SH-SY5Y (cell line): ENCODE data around the gene OPCML.

Source experiments
- GATA2 ChIP-seq: IDR thresholded peaks from 2 replicates; pipeline ENCODE4 v1.6.1; 2011; ENCODE audit warnings: mild to moderate bottlenecking, low read depth, low read length
- GATA3 ChIP-seq: IDR thresholded peaks from 2 replicates; pipeline ENCODE4 v1.6.1; 2011; ENCODE audit warnings: low read depth, mild to moderate bottlenecking, low read length, moderate library complexity

Gene OPCML

DNA sequence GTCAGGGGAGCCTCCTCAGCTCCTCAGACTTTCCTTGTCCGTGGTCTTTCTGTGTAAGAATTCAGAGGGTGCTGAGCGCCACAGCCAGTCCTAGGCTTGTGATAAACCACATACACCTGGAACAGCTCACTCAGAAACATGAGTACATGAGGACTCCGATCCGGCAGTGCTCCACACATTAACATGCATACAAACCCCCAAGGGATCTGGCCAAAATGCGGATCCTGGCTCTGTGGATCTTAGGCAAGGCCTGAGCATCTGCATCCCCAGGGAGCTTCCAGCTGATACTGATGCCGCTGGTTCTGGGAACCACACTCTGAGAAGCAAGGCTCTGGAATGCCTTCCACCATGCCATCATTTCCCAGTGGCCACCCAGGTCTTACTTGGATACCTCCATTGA is 20.6 kb upstream of the OPCML start:
- TF ChIP-seq GATA3: no peak
- no peak for TF ChIP-seq GATA2

DNA sequence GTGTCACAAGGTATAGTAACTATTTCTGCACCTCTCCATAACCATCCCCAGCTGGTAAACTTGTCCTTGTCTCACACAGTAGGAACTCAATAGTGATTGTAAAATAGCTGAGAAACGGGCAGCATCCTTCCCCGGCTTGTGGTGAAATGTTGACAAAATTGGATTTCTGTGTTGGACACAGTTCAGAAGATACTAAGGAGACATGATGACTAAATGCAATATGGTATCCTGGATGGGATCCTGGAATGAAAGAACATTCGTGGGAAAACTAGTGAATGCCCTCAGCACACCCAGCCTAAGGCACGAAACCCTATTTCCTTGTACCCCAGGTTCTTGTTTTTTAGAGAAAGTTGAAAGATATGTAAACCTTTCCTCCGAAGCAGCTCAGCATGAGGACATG is 18.8 kb upstream of the OPCML start:
- TF ChIP-seq GATA3 (no peak), GATA2 (no peak)

DNA sequence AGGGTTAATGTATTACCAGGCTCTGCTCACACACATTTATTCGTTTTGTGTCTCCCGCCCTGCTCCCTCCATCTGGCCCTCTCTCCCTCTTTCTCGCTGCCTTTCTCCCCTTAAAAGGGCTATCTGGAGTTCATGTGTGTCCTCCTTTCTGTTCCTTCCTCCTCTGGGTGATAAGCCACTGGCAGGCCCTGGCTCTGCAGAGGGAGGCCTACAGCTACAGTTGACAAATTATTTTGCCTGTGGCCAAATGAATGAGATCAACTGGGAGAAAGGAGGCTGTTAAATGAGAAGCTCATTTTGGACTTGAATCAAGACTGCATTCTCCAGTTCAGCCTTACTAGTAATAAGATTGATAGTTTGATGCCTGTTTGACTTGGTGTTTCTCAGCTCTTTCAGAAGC is 17.5 kb upstream of the OPCML start:
- no peak for TF ChIP-seq GATA2
- no peak for TF ChIP-seq GATA3

DNA sequence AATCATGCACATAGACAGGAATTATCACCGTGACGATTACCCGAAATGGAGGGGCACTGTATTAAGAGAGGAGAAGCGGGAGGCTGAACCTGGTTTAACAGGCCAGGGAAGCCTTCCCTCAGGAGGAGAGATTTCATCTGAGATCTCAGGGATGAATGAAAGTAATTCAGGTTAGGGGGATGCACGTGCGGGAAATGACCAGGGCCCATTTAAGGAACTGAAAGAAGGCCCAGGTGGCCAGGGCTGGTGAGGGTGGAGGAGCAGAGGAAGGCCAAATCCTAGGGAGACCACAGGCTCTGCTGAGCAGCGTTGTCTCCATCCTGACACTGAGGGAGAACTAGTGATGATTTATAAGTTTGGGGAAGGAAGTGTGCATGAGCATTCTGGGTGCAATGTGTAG is 16.3 kb upstream of the OPCML start:
- TF ChIP-seq GATA2 (no peak), GATA3 (no peak)

DNA sequence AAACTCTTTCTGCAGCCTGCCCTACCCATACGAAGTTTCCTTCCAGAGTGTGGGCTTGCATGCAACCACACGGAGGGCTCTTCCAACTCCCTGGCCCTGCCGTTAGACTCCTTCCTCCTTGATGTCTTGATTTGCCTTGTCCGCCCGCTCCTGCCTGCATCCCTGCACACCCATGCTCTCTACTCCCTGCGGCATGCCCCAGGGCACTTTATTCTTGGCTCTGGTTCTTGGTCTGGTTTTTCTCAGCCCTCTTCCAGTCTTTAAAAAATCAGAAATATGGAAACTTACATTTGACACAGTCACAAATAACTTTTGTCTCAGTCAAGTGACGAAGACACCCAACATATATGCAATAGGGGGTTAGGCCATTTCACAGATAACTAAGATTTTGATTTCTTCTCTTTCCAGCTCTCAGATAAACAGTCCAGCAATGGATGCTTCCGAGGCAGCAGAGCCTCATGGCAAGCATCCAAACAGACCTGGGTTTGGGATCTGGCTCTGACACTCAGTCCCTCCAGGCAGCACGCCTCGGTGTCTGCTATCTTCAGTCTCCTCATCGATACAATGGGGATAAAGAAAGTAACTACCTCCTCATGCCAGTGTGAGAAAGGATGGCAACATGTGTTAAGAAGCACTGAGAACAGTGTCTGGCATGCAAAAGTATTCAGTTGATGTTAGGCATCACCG is 15.7 kb upstream of the OPCML start:
- TF ChIP-seq GATA3 (no peak), GATA2 (no peak)

DNA sequence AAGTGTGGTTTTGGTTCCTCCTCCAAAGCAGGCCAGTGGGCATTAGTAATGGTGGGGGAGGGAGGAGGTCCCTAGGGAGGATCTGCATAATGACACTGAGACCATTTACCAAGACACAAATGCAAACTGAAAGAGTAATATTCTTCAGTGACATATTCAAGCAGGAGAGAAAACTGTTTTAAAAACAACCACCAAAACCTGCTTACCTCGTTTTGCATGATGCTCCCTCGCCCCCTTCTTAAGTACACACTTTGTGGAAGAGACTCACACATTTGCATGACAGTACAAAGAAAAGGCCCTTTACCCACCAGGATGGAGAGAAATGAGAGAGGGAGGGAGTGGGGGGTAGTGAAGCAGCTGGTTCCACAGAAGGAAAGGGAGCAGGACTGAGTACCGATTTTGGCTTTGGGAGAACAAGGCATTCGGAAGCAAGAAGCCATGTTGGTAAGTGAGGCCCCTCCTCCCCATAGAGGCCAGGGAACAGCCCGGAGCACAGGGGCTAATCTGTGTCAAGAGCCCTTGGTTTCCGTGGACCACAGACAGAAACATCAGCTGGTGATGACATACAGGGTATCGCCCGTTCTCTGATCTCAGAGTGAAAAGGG is 13.0 kb upstream of the OPCML start:
- TF ChIP-seq GATA2 (no peak), GATA3 (no peak)

DNA sequence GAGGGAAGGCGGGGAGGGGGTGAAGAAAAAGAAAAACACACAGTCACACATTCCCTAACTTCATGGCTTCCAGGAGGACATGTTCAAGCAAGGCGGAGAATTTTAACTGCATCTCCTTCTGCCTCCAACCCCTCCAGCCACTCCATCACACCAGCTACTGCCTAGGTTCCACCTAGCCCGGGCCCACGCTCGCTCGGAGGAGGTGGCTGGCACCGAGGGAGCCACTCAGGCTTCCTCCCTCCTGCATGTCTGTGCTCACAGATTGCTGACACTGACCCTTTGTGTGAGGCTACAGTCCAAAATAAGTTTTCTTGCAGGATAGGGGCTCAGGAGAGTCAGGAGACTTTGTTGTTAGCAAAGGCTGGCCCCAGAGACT is 9.4 kb upstream of the OPCML start:
- TF ChIP-seq GATA2 (no peak), GATA3 (no peak)

DNA sequence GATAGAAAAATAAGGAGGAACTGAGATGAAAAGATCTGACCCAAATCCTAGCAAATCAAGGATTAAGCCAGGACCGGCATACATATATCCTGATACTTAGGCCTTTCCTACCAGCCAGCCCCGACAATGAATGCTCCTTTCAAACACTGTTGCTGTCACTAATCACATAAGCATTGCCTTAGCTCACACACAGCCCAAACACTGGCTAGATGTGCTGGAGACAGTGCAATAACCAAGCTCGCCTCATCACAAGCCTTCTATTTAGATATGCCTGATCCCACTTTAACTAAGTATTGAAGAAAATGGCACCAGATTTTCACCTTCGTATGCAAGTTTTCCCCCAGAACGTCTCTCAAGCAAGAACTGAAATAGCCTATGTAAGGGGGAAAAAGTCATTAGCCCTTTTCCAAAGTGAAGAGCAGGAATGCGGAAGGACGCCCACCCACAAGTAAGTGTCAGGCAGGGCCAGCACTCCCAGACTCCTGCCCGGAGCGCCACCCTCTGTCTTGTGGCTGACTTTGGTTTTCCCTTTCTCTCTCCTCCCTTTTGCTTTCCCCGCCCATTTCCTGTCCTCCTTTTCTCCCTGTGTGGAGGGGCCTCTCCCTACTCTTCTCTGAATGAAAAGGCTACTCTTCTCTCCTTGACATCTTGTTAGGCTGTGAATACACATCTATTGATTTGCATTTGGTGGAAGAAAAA is 8.9 kb upstream of the OPCML start:
- TF ChIP-seq GATA3 (no peak), GATA2 (no peak)

DNA sequence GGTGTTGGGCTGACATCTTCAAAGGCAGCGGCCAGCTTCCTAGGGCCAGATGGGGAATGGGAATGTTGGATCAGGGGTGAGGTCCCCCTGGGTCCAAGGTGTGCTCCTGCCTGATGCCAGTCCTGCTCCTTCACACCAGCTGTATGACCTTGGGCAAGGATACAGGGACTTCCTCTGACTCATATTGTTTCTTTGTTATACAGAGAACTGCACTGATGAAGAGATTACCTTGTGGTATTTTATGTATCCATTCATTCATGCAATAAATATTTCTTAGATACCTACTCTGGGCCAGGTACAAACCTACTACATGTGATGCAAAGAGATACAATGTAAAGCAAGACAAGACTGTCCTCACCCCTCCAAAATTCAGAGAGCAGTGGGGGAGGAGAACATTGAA is 3.9 kb upstream of the OPCML start:
- TF ChIP-seq GATA2 (no peak), GATA3 (no peak)

DNA sequence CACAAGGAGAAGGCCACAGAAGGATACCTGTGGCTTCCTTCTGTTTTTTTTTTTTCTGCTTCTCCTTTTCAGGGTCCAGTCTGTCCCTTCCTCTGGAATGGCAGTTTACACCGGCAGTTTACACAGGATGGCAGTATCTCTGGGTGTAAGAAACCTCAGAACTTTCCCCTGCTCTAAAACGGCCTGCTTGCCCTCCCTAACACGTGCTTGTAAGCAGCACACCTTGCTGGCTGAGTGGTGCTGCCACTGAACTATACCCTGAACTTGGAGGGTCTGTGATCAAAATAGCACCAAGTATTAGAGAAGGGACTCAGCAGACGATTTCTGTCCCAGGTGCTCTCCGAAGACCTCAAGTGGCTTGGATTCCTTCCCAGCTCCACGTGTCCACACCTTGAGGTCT is 904 bp upstream of the OPCML start:
- TF ChIP-seq GATA2: no peak
- no peak for TF ChIP-seq GATA3

DNA sequence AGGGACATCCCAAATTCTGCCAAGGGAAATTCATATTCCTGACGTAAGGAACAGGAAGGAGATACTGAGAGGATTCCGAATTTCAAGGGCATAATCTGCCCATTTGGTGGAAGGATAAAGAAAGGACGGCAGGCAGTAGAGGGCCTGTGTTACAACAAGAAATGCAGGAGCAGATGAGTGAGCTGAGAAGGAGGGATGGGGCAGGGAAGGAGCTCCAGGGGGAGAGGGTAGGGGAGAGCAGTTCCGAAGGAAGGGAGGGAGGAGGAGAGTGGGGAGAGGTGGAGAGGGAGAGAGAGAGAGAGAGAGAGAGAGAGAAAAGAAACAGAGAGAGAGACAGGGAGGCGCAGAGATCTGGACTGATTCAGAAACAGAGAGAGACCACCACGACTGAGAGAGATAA is 843 bp downstream of the OPCML start:
- TF ChIP-seq GATA3 (no peak), GATA2 (no peak)

DNA sequence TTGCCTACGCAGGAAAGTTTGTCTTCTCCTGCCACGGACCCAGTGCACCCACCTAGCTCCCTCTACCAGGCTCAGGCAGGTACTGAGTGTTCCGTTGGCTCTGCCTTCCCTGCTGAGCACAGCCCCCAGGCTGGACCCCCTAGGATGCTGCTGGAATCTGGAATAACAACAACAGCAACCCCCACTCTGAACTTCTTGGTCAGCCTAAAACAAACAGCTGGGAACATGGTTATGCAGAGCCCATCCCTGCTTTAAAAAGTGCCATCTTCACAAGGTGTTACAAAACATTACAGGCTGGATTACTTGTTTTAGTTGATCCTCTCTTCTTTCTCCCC is 1.8 kb downstream of the OPCML start:
- TF ChIP-seq GATA3: no peak
- no peak for TF ChIP-seq GATA2

DNA sequence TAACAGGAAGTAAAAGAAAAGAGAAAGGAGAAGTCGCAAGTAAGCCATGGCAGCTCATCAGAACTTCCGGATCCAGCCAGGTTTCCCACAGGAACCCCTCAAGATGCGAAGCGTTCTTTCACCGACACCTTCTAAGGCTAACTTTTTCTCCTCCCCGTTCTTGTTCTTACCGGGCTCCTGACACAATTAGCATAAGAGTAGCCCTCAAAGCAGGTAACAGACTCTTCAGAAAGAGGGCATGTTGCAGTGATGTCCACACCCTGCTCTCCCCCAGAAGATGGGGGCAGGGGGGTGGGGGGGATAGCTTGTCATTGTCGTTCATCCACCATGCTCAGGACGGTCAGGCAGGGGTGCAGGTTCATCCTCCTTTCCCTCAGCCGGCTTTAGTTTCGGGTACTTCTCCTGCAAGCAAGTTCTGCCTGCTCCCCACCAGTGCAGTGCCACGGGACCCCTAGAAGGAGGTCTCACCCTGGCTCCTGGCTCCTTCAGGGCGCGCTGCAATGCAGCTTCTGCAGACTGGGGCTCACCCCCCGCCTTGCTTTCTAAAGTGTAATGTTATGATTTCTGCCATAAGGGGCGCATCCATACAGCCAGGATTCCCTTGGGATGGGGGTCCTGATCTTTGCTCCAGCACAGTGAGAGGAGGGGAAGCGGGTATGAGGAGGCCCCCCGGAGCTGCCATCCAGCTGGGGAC is 2.3 kb downstream of the OPCML start:
- TF ChIP-seq GATA3 (no peak), GATA2 (no peak)

DNA sequence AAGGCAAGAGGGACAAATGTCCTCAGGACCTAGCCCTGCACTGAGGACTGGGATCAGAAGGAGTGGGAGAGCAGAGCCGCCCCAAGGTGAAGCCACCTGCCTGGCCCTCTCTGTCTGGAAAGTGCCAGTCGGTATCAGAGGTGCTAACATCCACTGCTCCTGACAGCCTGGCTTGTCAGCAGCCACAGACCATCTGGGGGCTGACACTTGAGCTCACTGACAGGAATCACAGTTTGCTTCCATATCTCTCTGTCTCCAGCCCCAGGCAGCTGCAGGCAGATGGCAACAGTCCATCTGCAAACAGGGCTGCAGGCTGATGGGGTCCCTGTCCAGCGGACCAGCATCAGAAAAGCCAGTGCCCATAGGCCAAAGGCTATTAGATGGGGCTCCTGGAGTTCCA is 5.5 kb downstream of the OPCML start:
- TF ChIP-seq GATA3 (no peak), GATA2 (peak; percentile 45)

DNA sequence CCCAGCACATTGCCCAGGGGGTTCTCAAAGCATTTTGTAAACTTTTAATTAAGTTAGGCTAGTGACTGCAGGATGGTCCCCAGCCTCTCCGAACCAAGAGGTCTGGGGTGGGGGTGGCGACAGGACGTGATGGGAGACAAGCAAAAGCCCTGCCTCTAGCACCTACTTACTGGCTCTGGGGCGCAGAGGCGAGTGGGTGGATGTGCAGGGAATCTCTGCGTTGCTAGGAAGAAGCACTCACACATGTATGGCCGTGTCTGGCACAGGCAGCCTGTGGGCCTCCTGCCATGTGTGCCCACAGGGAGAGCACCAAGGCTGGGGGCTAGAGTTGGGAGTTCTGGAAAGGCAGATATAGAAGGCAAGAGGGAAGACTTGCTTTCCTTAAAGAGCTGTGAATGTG is 6.3 kb downstream of the OPCML start:
- TF ChIP-seq GATA3 (no peak), GATA2 (no peak)

DNA sequence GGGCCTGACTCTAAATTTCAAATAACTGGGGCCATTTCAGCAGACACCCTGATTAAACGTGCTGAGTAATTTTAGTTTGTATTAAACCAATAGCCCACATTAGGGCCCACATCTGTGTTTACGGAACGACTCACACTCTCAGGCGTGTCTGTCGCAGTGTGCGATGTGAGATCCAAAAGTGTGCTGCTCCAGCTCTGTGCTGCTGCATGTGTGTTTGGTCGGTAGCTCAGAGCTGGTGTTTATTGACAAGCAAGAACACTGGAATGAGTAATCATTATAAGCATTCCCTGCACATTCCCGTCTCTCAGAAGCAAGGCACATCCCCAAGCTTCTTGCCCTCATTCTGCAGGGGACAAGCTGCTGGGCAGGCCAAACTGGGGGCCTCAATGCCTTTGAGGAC is 7.8 kb downstream of the OPCML start:
- TF ChIP-seq GATA3 (no peak), GATA2 (no peak)
